G401.6 (cell line): Measurements from ENCODE around the gene TACC2.

Experiments
- FAIRE-seq: peaks from 2 replicates; lab custom pipeline; 2012; peaks lifted over from hg19 to GRCh38; lab: Jason Lieb, UNC

Gene TACC2

DNA sequence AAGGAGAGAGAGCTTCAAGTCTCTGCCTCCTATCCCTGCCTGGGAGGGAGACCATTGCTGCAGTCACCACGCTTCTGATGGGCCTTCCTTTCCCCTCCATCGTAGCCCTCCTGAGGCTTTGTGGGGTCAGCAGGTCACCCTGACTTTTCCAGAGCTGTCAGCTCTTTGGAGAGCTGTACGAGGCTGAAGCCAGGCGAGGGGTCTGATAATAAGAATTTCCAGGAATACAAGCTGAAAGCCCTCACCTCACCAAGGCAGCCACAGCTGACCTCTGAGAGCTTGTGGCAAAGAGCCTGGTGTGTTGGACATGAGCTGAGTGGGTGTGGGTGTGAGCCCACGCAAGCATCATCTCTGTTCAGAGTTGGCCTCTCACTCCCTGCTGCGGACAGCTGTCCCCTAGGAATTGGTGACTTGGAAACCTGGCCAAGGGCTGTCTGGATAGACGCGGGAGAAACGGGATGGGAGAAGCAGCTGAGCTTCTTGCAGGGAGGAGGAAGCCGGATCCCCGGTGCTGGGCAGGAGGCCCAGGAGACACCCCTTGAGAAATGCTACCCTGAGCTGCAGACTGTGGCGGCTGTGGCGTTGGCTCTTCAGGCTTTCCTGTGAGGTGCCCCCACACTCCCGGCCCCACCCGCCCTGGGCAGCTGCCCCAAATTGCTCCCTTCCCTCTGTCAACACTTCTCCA is 160.1 kb downstream of the TACC2 start:
- FAIRE-seq, result no peak

DNA sequence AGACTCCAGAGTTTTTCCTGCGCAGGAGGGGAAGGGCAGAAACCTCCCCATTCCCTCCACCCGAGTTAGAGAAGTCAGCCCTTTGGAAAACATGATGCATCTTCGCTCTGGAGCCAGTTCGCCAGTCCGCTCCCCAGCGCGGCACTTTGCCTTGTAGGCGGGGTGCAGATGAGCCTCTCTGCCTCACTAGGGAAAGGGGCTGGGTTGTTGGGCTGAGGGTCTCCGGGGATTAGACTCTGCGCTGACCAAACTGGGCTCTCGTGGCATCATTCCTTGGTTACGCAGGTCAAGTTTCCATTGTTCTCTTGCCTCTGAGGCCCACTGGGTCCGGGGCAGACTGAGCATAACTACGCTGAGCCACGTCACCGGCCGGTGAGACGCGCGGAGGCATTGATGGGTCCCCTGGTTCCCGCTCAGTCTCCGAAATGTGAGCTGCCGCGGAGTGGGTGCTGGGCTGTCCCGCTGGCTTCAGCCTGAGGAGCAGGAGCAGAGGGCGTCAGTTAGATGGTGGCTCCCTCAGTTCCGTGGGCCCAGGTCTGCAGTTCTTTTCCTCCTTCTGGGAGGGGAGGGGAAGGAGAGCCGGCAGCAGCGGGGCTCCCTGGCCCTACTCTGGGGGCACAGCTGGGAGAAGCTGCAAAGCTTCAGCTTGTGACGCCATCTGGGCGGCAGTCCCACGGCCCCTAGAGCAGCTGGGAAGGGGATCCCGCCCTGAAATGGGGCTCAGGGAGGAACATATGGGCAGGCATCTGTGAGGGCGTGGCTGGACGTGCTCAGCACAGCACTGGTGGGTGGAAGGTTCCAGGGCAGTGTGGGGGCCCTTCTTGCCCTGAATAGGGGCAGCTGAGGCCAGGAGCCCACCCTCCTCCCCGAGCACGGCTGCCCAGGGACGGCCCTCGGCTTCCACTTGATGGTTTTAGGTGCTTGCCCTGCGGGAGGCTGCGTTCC is 160.9 kb downstream of the TACC2 start:
- no peak for FAIRE-seq

DNA sequence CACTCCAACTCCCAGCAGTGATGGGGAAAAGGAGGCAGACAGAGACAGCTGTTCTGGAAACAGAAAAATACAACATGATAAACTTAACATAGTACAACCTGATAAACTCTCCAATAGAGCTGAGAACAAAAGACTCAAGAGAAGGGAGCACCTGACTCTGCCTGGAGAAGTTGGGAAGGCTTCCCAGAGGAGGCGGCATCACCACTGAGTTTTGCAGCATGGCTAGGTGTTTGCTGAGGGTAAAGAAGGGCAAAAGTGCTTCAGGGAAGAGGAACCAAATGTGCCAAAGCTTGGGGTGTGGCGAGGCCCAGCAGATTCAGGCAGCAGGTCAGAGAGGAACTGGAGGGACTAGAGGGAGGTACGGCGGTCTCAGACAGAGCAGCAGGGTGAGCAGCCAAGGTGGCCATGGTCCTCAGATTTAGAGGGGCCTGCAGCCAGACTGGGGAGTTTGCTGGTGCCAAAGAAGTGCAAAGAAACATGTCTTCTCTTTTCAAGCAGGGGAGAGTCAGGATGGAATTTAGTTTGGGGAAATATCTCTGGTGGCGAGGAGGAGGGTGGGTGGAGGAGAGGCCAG is 162.2 kb downstream of the TACC2 start:
- FAIRE-seq, result no peak

- no peak for FAIRE-seq
Observed at GRCh38 chr10:122152544-122152943, 163.6 kb downstream of the TACC2 start.

DNA sequence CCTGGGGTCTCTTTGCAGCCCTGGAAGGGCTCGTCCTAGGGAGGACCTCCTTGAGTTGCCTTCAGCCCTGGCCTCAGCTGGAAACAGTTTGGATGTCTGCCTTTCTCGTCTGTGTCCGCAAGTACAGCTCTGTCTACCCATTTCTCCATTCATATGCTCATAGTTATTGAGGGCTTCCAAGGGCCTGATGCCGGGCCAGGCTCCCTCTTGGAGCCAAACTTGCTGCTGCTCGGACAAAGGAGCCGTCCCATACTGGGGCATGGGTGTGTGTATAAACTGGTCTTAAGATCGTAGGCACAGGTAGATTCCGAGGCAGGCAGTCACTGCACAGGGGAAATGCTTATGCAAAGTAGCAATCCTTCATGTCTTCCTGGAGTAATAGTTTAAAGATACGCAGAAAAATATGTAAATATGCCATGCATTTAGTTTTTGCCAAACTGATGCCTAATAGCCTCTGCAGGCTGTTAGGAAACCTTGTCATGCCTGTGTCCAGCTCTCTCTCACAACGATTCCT is 165.1 kb downstream of the TACC2 start:
- no peak for FAIRE-seq

GRCh38 chr10:122154545-122155366 is 165.8 kb downstream of the TACC2 start:
- FAIRE-seq, result no peak

GRCh38 chr10:122157451-122157850 is 168.5 kb downstream of the TACC2 start:
- FAIRE-seq, result no peak

- no peak for FAIRE-seq
Observed at GRCh38 chr10:122158362-122158761, 169.4 kb downstream of the TACC2 start.

DNA sequence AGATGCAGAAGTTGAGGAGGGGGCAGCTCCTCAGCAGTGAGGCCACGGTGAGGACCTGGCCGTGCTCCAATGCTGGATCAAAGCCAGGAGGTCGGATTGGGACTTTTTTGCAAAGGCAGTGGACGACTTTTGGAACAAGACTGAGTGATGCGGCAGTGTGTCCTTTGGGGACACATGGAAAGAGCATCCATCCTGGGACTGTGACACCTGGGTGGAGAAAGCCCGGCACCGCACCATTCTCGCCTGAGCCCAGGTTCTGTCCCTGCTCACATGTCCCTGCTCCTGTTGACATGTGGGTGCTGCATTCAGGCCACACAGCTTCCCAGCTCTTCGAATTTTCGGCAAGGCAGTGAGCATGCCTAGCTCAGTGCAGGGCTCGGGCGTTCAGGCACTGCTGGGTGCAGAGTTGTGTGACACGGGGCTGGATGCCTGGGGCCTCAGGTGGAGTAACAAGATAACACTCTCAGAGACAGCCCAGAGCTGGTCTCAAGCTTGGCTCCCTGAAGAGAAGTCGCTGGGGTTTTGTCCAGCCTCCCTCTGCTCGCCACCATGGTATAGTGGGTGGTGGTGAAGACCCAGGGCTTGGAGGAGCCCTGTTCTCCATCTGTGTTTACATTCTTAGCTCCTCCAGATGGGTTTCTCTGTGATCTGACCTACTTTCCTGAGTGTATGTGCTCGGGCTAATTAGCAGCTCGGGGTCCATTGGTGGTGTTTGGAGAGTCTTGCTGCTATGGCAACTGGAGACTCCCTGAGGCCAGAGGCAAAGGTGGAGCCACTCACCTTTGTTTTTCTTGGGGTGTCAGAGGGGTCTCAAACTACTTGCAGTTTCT is 170.4 kb downstream of the TACC2 start:
- FAIRE-seq, result no peak

GRCh38 chr10:122161795-122162194 is 172.8 kb downstream of the TACC2 start:
- no peak for FAIRE-seq

DNA sequence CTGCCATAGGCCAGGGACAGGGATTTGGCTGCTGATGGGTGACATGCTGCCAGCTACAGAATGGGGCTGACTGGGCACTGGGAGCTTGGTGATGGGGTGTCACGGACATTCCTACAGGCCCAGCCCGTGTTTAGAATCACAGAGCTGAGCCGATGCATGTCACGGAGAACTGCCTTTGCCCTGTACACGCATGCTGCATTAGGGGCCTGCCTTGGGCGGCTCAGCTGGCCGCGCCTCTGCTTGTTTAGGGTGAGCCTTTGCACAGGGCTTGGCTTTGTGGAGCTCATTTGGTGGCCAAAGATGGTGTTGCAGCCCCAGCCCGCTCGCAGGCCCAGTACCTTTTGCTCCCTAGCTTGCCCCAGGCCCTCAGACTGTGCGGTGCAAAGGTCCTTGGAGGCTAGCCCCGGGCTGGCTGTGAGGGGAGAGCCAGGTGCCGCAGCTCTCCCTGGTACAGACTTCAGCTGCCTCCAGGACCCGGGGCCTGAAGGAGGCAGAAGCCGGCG is 173.8 kb downstream of the TACC2 start:
- no peak for FAIRE-seq

GRCh38 chr10:122163174-122164022 is 174.4 kb downstream of the TACC2 start:
- no peak for FAIRE-seq

DNA sequence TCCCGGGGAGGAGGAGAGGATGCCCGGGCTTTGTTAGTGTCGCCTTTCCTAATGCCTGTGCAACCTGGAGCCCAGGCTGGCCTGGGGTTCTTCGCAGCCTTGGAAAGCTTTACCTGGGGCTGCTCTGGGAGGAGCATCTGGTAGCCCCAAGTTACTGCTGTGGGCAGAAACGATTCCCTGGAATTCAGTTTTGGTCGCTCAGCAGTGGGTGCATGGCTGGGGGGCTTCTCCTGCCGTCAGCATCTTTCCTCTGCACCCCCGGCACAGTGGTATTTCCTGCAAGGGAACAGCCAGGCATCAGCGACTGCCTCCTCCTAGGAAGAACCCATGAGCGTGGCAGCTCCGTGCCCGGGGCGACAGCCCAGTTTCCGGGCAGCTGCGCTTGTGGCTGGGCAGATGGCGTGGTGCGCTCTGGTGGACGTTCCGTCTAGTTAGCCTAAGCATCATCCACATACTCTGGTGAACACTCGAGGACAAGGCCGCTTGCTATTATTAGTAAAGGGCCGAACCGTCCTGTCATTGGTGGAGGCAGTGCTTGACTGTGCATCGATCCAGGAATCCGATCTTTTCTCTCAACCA is 175.1 kb downstream of the TACC2 start:
- FAIRE-seq, result no peak

GRCh38 chr10:122164815-122165483 is 176.0 kb downstream of the TACC2 start:
- no peak for FAIRE-seq

GRCh38 chr10:122165484-122166276 is 176.7 kb downstream of the TACC2 start:
- FAIRE-seq, result no peak

DNA sequence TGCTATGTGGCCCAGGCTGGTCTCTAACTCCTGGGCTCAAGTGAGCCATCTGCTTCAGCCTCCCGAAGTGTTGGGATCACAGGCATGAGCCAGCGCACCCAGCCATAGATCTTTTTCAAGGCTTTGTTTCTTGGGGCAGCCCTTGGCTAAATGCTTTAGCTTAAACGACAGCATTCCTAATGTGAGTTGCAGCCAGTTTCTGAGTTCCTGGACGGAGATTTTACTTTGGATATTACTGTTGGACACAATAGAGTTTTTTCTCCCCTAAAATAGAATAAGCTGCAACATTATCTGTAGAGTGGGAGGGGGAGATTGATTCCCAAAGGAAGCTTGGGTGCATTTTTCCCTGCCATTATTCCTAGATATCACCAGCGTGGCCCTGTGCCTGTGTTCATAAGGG is 179.1 kb downstream of the TACC2 start:
- FAIRE-seq, result no peak

DNA sequence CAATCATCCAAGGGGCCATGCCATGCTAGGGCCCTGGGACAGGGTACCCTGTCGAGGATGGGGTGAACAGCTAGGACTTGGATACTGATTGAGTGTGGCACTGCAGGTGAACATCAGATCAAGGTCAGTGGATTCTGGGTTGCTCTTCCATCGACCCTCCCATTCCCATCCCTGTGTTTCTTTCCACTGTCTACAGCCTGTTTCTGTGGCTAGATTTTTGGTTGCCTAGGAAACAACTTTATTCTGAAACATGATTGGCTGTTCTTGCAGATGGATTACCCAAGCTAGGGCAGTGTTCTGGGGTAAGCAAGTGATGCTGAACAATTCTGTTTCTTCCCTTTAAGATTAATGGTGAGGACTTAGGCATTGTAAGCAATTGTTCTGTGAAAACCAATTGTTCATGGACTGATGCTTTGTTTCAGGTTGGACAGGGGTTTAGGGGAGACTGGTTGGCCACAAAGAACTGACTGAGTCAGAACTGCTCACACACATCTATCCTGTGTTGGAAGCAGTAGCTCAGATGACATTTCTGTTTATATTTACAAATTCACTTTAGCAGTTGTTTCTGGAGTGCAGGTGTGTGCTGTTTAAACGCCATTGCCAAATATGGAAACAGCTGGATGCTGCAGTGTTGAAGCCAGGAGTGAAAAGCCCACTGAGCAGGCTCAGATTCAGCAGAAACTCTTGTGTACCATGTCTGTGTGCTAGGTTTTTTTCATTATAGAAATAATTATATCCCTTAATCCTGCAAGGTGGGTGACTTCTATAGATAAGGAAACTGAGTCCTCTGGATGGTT is 179.8 kb downstream of the TACC2 start:
- no peak for FAIRE-seq
